Measurements from ENCODE around the gene TUBA3E.
A peak's percentile ranks its signal among the peaks of the same experiment; 100 is the strongest.
"Not testable (repeated sequence)": the region's sequence is repeated elsewhere in the genome, so short reads cannot be mapped to it uniquely, and the experiment has no call there.

Gene TUBA3E

DNA sequence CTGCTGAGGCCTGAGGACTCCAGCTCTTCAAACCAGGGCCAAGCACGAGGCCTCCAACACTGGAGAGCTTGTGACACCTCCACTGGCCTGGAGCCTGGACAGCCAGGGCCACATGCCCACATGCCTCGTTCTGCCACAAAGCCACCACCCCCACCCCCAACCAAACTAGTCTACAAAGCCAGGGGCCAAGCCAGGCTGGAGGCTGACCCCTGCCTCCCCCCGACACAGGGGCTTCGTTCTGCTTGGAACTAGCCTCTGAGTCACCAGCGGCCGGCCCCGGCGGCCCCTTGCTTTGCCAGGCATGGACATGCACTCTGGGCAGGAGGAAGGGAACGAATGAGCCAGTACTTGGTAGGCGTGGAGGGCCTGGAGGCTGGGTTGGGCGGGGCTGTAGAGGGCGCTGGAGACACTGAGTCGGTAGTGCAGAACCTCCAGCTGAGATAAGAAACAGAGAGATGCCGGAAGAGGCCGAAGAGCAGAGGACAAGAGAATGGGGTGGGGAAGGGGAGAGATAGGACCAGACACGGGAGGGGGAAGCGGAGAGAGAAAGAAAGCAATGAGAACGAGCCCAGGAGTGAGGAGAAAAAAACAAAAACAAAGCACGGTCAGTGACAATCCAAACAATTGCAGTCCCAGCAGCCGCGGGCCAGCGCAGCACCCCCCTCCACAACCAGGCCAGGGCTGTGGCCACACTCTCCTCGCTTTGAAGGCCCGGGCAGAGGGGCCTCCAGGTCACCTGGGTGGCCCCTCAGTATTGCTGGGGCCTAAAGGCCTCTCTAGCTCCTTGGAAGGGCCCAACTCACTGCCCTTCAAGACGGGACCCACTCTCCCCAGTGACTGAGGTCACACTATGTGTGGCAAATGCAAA lies 37.2 kb downstream of the TUBA3E start:
- not testable (repeated sequence) for DNase-seq

DNA sequence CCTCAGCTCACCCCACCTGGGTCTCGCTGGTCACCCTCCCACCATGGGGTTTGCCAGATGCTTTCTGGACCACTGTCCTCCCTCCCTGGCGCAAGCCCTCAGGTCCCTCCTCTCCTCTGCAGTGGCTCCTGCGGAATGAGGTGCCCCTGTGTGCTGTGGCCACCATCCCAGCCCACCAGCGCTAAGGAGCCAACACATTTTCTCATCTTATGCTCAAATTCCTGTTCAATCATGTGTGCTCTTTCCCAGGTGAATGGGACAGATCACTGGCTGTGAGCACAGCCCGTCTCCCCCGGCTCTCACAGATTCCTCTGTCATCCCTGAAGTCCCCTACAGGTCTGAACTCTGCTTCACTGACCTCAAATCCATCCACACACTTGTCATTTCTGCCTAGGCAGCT lies 38.1 kb downstream of the TUBA3E start:
- DNase-seq: no peak

GRCh38 chr2:130159376-130159775 lies 38.9 kb downstream of the TUBA3E start:
- not testable (repeated sequence) for DNase-seq

GRCh38 chr2:130158631-130159030 lies 39.6 kb downstream of the TUBA3E start:
- no peak for DNase-seq

DNA sequence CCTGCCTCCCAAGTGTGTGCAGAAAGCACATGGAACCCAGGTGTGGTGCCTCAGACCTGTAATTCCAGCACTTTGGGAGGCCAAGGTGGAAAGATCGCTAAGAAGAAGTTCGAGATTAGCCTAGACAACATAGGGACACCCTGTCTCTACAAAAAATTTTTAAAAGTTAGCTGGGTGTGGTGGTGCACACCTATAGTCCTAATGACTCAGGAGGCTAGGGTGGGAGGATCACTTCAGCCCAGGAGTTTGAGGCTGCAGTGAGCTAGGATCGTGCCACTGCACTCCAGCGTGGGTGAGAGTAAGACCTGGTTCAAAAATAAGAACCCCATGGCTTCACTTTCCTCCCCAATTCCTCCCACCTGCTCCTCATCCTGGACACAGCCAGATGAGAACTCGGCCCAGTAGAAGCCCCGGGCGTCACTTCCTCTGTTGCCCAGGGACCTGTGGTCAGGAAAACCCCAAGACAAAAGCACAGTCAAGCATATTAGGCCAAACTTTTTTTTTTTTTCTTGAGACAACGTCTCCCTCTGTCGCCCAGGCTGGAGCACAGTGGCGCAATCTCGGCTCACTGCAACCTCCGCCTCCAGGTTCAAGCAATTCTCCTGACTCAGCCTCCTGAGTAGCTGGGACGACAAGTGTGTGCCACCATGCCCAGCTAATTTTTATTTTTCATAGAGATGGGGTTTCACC lies 40.3 kb downstream of the TUBA3E start:
- not testable (repeated sequence) for DNase-seq

- not testable (repeated sequence) for DNase-seq
These were observed 40.9 kb downstream of the TUBA3E start for GRCh38 chr2:130157354-130157753.

- no peak for DNase-seq
These were observed 41.6 kb downstream of the TUBA3E start for GRCh38 chr2:130156624-130157004.

- peak; percentile 56 for DNase-seq
These were observed 42.1 kb downstream of the TUBA3E start for GRCh38 chr2:130155956-130156623.

DNA sequence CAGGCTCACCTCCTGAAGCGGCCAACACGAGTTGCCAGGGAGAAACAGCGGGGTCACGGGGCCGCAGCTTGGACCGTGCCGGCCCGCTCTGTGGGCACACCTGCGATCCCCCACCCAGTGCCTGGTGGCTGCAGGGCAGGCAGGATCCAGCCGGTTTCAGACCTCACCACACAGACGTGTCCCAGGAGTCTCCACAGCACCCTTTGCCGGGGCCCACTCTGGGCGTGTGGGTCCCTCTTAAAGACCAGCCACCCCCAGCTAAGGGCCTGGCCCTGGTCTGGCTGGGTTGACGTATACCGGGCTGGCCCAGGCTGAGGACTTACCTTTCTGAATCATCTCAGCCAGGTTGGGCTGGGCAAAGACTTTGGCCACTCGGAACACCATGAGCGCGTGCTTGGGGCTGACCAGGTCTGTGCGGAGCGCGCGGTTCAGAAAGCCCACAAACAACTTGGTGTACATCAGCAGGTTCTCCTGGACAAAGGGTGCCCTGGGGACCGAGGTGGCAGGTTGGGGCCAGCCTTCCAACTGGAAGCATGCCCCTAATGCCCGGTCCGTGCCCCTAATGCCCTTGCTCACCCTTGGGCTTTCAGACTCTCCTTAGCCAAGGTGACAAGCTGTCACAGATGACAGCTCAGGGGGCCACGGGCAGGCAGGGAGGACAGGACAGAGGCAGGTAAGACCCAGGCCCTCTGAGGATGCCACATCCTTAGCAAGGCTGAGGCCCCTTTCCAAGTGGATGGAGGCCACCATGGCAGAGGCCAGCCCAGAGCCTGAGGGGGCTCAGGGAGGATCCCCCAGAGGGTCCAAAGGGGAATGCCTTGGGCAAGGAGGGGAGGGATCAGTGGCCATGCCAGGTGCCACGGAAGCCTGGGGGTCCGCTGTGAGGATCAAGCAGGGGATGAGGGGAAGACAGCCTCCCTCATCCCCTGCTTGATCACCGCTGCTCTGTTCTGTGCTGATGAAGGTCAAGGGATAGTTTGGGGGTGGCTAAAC lies 43.2 kb downstream of the TUBA3E start:
- no peak for DNase-seq

DNA sequence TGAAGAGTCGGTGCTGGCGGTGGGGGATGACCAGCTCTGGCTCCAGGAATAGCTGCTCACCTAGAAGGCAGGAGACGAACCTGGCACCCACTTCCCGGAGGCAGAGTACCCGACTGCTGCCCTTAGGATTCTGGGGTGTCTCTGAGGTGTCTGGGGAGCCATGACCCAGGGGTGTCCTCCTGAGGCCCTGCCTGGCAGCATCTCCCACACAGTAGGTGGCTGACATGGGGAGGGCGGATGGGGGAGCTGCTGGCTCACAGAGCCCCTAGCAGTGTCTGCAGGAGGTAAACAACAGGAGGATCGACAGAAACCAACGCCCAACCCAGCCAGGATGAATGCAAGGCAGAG lies 43.8 kb downstream of the TUBA3E start:
- not testable (repeated sequence) for DNase-seq

- not testable (repeated sequence) for DNase-seq
These were observed 44.4 kb downstream of the TUBA3E start for GRCh38 chr2:130153721-130154422.

DNA sequence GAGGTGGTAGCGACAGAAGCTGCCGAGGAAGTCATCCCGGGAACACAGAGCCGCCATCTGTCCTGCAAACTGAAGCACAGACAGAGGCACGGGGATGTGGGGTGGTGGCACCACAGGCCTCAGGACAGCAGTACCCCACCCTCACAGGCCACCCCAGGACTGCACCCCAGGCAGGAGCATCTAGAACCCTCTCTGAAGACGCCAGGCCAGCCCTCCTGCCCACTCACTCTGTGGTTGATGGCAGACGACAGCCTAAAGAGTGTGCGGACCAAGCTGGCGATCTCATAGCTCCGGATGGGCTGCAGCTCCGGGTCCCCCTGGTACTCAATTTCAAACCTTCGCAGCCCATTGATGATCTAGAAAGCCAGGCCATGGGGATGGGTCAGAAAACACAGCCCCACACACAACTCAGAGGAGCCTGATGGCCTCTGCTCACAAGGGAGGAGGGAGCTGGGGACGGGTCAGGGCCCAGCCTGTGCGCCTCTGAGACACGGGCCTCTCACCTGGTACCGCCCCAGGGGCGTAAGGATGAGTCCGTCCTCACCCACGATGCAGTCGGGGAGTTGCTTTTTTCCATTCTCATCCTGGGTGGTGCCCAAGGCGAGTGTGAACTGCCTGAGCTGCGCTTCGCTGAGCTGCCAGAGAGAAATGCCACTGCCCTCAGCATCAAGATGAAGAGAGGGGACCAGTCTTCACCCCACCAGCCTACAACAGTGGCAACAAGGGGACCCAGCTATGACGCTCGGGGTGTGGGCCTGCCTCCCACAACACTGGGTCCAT lies 45.2 kb downstream of the TUBA3E start:
- DNase-seq: no peak

GRCh38 chr2:130152136-130152815 lies 46.0 kb downstream of the TUBA3E start:
- DNase-seq: not testable (repeated sequence)

- not testable (repeated sequence) for DNase-seq
These were observed 47.1 kb downstream of the TUBA3E start for GRCh38 chr2:130151145-130151512.

DNA sequence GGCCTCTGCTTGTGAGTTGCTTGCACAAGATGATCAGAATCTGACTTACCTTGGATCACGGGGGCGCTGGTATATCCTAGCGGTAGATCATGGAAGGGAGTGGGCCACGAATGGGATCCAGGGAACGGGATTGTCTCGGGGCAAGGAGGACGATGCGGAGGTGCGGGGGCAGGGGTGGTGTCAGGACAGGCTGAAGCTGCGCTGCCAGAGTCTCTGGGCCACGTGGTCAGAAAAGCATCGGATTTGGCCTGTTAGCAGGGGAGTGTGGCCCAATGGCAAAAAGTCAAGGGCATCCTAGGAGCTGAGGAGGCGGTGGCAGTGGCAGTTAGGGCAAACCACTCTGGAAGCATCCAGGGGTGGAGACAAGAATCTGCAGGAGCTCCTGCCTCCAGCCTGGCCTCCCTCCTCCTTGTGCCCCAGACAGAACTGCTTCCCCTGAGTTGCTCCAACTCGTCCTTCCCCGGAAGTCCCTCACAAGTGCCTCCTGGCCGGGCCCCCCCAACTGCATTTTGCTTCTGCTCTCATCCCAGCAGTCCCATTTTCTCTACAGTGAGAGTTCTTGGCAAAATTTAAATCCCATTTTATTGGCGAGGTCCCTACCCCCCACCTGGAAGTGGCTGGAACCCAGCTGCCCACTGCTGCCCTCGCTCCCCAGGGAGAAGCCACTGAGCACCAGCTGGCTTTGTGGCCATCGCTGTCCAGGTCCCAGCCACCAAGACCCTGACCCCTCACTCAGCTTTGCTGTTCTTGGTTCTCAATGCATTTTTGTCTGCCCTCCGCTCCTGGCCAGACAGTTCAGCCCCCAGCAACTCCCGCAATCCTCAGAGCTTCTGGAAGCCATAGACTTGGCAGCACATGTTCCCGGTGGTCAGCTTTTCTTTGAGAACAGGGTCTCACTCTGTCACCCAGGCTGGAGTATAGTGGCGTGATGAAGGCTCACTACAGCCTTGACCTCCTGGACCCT lies 47.8 kb downstream of the TUBA3E start:
- DNase-seq: no peak

GRCh38 chr2:130148515-130148914 lies 49.7 kb downstream of the TUBA3E start:
- DNase-seq: peak; percentile 12

DNA sequence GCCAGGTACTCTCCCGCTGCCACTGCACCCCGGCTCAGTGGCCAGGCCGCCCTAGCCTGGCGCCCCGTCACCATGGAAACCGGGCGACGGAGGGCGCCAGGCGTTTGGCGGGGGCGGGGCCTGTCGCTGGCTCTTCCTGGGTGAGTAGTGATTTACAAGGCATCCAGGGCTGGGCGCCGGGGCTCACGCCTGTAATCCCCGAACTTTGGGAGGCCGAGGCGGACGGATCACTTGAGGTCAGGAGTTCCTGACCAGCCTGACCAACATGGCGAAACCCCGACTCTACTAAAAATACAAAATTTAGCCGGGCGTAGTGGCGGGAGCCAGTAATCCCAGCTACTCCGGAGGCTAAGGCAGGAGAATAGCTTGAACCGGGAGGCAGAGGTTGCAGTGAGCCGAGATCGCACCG lies 53.2 kb downstream of the TUBA3E start, which contains the start of gene CCDC74B:
CCDC74B (minus strand) TSS at position 107 of the 409 bp plus-strand sequence. CDS start 116 bp downstream, outside the sequence.
- DNase-seq: peak; percentile 72

- DNase-seq: not testable (repeated sequence)
These were observed 54.8 kb downstream of the TUBA3E start for GRCh38 chr2:130143266-130144039.

Data from DMS53 (cell line).